MM.1S (cell line): ENCODE measurements around the gene PPP1R3C.

ENCODE experiments used
- CTCF ChIP-seq: fragments of 300-600 bp; sonication (generic); IDR thresholded peaks from 2 replicates; pipeline ENCODE4 v1.5.1; 2016; ENCODE audit warnings: antibody characterized with exemption, low read length, mixed read lengths
- EZH2 ChIP-seq: fragments of 300-600 bp; sonication (generic); optimal IDR thresholded peaks from 2 replicates; pipeline ENCODE3; 2017; ENCODE audit warnings: low read depth, mild to moderate bottlenecking, antibody characterized with exemption, low read length, mixed read lengths
- EZH2phosphoT487 ChIP-seq: fragments of 300-600 bp; sonication (generic); IDR thresholded peaks from 2 replicates; pipeline ENCODE4 v1.6.1; 2018; ENCODE audit warnings: antibody characterized with exemption, low read length

GRCh38 chr10:91590142-91590903, 42.5 kb downstream of the PPP1R3C start:
- TF ChIP-seq CTCF, result no peak
- no peak for TF ChIP-seq EZH2phosphoT487
- TF ChIP-seq EZH2, result no peak
